WTC11 (cell line): ENCODE data around the gene MYO19. TPM values are rescaled to one million over a fixed set of nuclear protein-coding genes. Genes with fewer than 3 reads are reported as not detected.

Source experiments
- ATAC-seq: fragments of 200-7000 bp; cut with Tn5 transposase; 2 replicates; pipeline ENCODE4 v1.10.0; 2021; ENCODE audit warnings: mild to moderate bottlenecking, moderate library complexity
- CTCF ChIA-PET: fragments of 300-600 bp; sonication (Branson Sonifier 250); formaldehyde crosslinking; loops from one replicate; lab custom pipeline; 2021; ENCODE audit warnings: antibody characterized with exemption; lab: Charles Lee
- POLR2A ChIA-PET: fragments of 350-600 bp; sonication (Branson Sonifier 250); formaldehyde crosslinking; loops from one replicate; lab custom pipeline; 2021; ENCODE audit warnings: antibody characterized with exemption; lab: Charles Lee
- DNase-seq: peaks from one replicate; pipeline ENCODE4 v3.0.0; 2021; ENCODE audit warnings: low spot score
- H3K27ac Mint-ChIP-seq: 2 replicates; pipeline ENCODE4 v1.8.0; 2021; ENCODE audit warnings: mixed read lengths
- H3K27me3 Mint-ChIP-seq: 2 replicates; pipeline ENCODE4 v1.8.0; 2021; ENCODE audit warnings: low read depth, mild to moderate bottlenecking, moderate library complexity, mixed read lengths
- H3K36me3 Mint-ChIP-seq: 2 replicates; pipeline ENCODE4 v1.8.0; 2021; ENCODE audit warnings: mixed read lengths
- H3K4me1 Mint-ChIP-seq: 2 replicates; pipeline ENCODE4 v1.8.0; 2022; ENCODE audit warnings: mixed read lengths
- H3K4me3 Mint-ChIP-seq: 2 replicates; pipeline ENCODE4 v1.8.0; 2021; ENCODE audit warnings: mild to moderate bottlenecking, moderate library complexity, mixed read lengths
- H3K9me3 Mint-ChIP-seq: 2 replicates; pipeline ENCODE4 v1.8.0; 2021; ENCODE audit warnings: mixed read lengths
- CBFB ChIP-seq: sonication (generic); formaldehyde crosslinking; IDR thresholded peaks from 2 replicates; pipeline ENCODE4 v1.8.1; 2022; ENCODE audit warnings: mild to moderate bottlenecking, low read depth, missing genetic modification reagents
- ESRRA ChIP-seq: sonication (generic); formaldehyde crosslinking; IDR thresholded peaks from 2 replicates; pipeline ENCODE4 v1.8.1; 2022; ENCODE audit warnings: mild to moderate bottlenecking, missing genetic modification reagents, borderline replicate concordance
- FOXK1 ChIP-seq: sonication (generic); formaldehyde crosslinking; IDR thresholded peaks from 2 replicates; pipeline ENCODE4 v1.8.0; 2022; ENCODE audit warnings: mild to moderate bottlenecking, moderate library complexity, missing genetic modification reagents
- GRHL2 ChIP-seq: fragments of 250-450 bp; sonication (Bioruptor Pico); IDR thresholded peaks from 2 replicates; pipeline ENCODE4 v1.8.0; 2022; ENCODE audit warnings: mild to moderate bottlenecking, moderate library complexity; ENCODE audit not compliant: insufficient replicate concordance, severe bottlenecking
- MYBL2 ChIP-seq: sonication (generic); formaldehyde crosslinking; IDR thresholded peaks from 2 replicates; pipeline ENCODE4 v1.8.1; 2023; ENCODE audit warnings: mild to moderate bottlenecking, moderate library complexity, missing genetic modification reagents
- NR3C1 ChIP-seq: sonication (generic); formaldehyde crosslinking; conservative IDR thresholded peaks from 2 replicates; pipeline ENCODE4 v1.8.1; 2023; ENCODE audit warnings: low read depth, mild to moderate bottlenecking, missing genetic modification reagents
- TCF7 ChIP-seq: sonication (generic); formaldehyde crosslinking; IDR thresholded peaks from 2 replicates; pipeline ENCODE4 v1.8.0; 2022; ENCODE audit warnings: mild to moderate bottlenecking, low read depth, missing genetic modification reagents, moderate library complexity
- ZNF219 ChIP-seq: sonication (generic); formaldehyde crosslinking; IDR thresholded peaks from 2 replicates; pipeline ENCODE4 v1.8.0; 2023; ENCODE audit warnings: missing genetic modification reagents, mild to moderate bottlenecking, borderline replicate concordance
- ZSCAN18 ChIP-seq: fragments of 250-450 bp; sonication (Bioruptor Pico); IDR thresholded peaks from 2 replicates; pipeline ENCODE4 v2.1.2; 2022; ENCODE audit warnings: mild to moderate bottlenecking, moderate library complexity
- total RNA-seq: library from RNA; stranded (reverse); gene quantifications from 3 replicates; pipeline ENCODE4 v1.2.3, GENCODE V29; 2021
- TF ChIP-seq, protein P1 (sequence below): sonication (generic); formaldehyde crosslinking; IDR thresholded peaks from 2 replicates; pipeline ENCODE4 v1.8.0; 2022; ENCODE audit warnings: mild to moderate bottlenecking, missing genetic modification reagents
- TF ChIP-seq, protein P2 (sequence below): sonication (generic); formaldehyde crosslinking; conservative IDR thresholded peaks from 2 replicates; pipeline ENCODE4 v1.8.1; 2023; ENCODE audit warnings: mild to moderate bottlenecking, low read depth, missing genetic modification reagents, moderate library complexity
- TF ChIP-seq, protein P3 (sequence below): fragments of 250-450 bp; sonication (Bioruptor Pico); conservative IDR thresholded peaks from 2 replicates; pipeline ENCODE4 v1.9.0; 2021; ENCODE audit warnings: mild to moderate bottlenecking
- TF ChIP-seq, protein P4 (sequence below): sonication (generic); formaldehyde crosslinking; IDR thresholded peaks from 2 replicates; pipeline ENCODE4 v1.8.0; 2023; ENCODE audit warnings: missing genetic modification reagents, mild to moderate bottlenecking, borderline replicate concordance

MYO19 gene
- total RNA-seq, 1 experiment from 2014 or later, result 146 TPM

DNA sequence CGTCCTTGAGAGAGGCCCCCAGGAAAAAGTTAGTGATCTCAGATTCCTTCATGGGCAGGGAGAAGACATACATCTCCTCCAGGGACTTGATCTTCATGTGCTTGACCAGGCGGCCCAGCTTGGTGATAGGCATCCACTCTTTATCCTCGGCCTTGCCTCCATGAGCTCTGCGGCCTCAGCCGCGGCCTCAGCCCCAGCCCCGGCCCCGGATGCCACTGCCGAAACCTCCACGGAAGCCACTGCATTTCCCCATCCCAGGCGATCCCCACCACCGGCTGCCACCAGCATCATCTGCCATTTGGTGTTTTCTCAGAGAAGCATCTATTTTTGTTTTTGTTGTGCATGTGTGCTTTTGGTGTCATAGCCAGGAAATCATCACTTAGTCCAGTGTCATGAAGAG, 40.4 kb upstream of the MYO19 start (continued):
- TF ChIP-seq, protein P1, sequence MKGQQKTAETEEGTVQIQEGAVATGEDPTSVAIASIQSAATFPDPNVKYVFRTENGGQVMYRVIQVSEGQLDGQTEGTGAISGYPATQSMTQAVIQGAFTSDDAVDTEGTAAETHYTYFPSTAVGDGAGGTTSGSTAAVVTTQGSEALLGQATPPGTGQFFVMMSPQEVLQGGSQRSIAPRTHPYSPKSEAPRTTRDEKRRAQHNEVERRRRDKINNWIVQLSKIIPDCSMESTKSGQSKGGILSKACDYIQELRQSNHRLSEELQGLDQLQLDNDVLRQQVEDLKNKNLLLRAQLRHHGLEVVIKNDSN, result no peak
- TF ChIP-seq FOXK1 (CRISPR knock-in tag) (no peak), TCF7 (CRISPR knock-in tag) (no peak), ZSCAN18 (no peak), NR3C1 (CRISPR knock-in tag) (no peak)
- TF ChIP-seq, protein P2, sequence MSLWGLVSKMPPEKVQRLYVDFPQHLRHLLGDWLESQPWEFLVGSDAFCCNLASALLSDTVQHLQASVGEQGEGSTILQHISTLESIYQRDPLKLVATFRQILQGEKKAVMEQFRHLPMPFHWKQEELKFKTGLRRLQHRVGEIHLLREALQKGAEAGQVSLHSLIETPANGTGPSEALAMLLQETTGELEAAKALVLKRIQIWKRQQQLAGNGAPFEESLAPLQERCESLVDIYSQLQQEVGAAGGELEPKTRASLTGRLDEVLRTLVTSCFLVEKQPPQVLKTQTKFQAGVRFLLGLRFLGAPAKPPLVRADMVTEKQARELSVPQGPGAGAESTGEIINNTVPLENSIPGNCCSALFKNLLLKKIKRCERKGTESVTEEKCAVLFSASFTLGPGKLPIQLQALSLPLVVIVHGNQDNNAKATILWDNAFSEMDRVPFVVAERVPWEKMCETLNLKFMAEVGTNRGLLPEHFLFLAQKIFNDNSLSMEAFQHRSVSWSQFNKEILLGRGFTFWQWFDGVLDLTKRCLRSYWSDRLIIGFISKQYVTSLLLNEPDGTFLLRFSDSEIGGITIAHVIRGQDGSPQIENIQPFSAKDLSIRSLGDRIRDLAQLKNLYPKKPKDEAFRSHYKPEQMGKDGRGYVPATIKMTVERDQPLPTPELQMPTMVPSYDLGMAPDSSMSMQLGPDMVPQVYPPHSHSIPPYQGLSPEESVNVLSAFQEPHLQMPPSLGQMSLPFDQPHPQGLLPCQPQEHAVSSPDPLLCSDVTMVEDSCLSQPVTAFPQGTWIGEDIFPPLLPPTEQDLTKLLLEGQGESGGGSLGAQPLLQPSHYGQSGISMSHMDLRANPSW (CRISPR knock-in tag), result no peak

DNA sequence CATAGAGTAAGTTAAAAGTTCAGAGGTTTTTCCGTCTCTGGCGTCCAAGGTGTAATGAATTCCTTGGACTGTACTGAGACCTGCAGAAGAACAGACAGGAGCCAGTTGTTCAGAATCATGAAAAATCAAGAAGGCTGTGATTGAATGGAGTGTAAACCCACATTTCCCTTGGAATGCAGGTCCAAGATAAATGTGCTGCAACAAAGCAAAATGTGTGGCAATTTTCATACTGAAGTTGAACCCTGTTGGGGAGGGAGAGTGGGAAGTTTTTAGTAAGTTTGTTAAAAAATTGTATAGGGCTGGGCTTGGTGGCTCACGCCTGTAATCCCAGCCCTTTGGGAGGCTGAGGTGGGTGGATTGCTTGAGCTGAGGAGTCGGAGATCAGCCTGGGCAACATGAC, 31.4 kb upstream of the MYO19 start:
- no peak overlapping the region for H3K27ac Mint-ChIP-seq
- H3K9me3 Mint-ChIP-seq, result no peaks in the 10 kb centered on the region
- TF ChIP-seq, protein P3, sequence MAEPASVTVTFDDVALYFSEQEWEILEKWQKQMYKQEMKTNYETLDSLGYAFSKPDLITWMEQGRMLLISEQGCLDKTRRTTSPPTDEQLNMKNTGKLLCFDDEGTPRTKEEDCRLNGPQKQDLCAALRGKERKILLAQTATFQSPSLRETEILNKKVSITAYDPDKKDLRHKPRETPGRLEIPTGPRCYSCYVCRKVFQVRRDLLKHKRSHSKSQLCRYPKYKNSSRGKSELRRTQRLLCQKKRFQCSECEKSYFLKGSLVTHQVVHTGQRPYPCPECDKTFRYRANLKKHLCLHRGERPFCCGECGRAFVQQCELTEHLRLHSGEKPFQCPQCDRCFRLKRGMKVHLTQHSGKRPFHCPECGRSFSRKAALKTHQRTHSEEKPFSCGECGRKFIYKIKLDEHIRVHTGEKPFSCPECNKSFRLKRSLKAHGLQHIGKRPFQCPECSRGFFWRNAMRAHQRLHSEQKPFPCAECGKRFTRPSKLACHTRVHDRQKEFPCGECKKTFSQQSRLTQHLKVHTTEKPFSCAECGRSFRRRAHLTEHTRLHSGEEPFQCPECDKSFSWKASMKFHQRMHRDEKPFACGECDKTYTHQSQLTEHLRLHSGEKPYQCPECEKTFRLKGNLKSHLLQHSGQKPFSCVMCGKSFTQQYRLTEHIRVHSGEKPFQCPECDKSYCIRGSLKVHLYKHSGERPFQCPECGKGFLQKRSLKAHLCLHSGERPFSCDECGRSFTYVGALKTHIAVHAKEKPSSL (CRISPR knock-in tag), result no peak
- no peak for TF ChIP-seq CBFB (CRISPR knock-in tag)
- TF ChIP-seq GRHL2 (CRISPR knock-in tag), result no peak
- no peak for TF ChIP-seq FOXK1 (CRISPR knock-in tag)
- no peak for TF ChIP-seq MYBL2 (CRISPR knock-in tag)
- TF ChIP-seq ZNF219 (CRISPR knock-in tag), result no peak
- TF ChIP-seq, protein P4, sequence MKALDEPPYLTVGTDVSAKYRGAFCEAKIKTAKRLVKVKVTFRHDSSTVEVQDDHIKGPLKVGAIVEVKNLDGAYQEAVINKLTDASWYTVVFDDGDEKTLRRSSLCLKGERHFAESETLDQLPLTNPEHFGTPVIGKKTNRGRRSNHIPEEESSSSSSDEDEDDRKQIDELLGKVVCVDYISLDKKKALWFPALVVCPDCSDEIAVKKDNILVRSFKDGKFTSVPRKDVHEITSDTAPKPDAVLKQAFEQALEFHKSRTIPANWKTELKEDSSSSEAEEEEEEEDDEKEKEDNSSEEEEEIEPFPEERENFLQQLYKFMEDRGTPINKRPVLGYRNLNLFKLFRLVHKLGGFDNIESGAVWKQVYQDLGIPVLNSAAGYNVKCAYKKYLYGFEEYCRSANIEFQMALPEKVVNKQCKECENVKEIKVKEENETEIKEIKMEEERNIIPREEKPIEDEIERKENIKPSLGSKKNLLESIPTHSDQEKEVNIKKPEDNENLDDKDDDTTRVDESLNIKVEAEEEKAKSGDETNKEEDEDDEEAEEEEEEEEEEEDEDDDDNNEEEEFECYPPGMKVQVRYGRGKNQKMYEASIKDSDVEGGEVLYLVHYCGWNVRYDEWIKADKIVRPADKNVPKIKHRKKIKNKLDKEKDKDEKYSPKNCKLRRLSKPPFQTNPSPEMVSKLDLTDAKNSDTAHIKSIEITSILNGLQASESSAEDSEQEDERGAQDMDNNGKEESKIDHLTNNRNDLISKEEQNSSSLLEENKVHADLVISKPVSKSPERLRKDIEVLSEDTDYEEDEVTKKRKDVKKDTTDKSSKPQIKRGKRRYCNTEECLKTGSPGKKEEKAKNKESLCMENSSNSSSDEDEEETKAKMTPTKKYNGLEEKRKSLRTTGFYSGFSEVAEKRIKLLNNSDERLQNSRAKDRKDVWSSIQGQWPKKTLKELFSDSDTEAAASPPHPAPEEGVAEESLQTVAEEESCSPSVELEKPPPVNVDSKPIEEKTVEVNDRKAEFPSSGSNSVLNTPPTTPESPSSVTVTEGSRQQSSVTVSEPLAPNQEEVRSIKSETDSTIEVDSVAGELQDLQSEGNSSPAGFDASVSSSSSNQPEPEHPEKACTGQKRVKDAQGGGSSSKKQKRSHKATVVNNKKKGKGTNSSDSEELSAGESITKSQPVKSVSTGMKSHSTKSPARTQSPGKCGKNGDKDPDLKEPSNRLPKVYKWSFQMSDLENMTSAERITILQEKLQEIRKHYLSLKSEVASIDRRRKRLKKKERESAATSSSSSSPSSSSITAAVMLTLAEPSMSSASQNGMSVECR (CRISPR knock-in tag), result no peak
- no peak for TF ChIP-seq ESRRA (CRISPR knock-in tag)
- TF ChIP-seq, all 79 proteins: peak for 0
- no peaks in the 10 kb centered on the region for H3K4me1 Mint-ChIP-seq
- ATAC-seq (no peak), DNase-seq (no peak)
- CTCF ChIA-PET, result interaction anchor here (0.6 kb wide), 1 partner anchor 36 kb away, joined by 3 read pairs; the partner anchor contains the start of gene MRM1
- POLR2A ChIA-PET, result no interaction called here
- H3K4me3 Mint-ChIP-seq, result no peak overlapping the region
- H3K27me3 Mint-ChIP-seq, result no peaks in the 10 kb centered on the region
- peaks cover 34% of the 10 kb centered on the region for H3K36me3 Mint-ChIP-seq
